HG03442 (cell line): Measurements from ENCODE around the gene PLEKHG5.
A peak's percentile ranks its signal among the peaks of the same experiment; 100 is the strongest.
"Not testable (repeated sequence)": the region's sequence is repeated elsewhere in the genome, so short reads cannot be mapped to it uniquely, and the experiment has no call there.

Source experiments
- ATAC-seq: cut with Tn5 transposase; IDR thresholded peaks from one replicate; pipeline ENCODE4 v1.9.1; 2021; ENCODE audit warnings: mild to moderate bottlenecking, moderate library complexity; ENCODE audit not compliant: unreplicated experiment

PLEKHG5 gene

DNA sequence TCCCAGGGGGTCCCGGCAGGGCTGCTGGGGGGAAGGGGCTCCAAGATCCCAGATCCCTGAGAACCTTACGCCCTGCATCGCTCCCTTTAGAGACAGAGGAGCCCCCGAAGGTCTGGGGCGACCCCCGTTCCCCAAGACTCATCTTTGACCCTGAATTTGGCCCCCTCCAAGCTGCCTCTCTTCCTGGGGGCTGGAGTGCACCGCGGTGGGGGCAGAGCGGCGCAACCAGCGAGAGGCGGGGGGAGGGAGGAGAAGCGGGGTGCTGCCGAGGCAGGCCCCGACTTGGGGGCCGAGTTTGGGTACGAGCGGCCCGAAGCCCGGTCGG, 5.4 kb upstream of the PLEKHG5 start:
- no peak for ATAC-seq

DNA sequence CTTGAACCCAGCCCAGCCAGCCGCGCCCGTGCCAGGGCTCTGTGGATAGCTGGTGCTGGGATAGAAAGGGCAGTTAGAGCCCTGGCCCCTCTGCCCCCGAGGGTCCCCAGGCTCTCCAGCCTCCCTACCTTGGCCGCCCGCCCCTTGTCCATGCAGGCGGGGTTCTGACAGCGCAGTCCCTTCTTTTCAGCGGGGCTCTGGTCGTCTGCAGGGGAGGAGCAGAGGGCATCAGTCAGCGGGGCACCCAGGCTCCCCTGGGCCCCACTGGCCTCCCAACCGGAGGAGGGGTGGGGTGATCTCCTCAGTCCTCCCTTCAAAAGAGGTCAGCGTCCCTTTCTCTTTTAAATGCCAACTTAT, 4.9 kb upstream of the PLEKHG5 start:
- ATAC-seq = no peak

DNA sequence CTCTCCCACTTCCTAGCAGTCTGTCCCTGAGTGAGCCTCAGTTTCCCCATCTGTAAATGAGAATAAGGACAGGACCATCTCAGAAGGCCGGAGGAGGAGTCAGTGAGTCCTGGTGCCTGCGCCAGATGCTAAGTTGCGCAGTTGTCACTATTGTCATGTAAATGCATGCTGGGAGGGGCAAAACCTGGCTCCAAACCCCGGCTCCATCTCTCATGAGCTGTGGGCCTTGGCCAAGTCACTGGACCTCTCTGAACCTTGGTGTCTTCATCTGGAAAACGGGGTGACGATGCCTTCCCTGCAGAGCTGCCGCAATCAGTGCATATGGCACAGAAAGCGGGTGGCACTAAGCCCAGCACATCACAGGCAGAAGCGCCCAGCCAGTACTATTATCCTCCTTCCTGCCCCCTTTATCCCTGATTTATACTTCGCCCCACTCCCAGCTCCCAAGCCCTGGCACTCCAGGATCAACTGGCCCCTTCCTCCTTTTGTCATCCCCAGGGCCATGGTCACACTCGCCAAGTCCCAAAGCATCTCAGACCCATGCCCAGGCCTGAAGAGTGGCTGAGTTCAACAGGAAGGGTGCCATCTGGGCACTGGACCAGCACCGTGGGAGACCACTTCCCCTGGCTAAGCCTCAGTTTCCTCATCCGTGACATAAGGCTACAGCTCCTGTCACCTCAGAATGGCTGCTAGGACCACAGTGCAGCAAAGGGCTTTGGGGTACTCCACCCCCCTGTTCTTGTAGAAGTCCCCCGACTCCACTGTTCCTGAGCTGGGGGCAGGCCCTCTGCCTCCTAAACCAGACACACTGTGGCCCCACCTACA, 4.3 kb upstream of the PLEKHG5 start:
- no peak for ATAC-seq

DNA sequence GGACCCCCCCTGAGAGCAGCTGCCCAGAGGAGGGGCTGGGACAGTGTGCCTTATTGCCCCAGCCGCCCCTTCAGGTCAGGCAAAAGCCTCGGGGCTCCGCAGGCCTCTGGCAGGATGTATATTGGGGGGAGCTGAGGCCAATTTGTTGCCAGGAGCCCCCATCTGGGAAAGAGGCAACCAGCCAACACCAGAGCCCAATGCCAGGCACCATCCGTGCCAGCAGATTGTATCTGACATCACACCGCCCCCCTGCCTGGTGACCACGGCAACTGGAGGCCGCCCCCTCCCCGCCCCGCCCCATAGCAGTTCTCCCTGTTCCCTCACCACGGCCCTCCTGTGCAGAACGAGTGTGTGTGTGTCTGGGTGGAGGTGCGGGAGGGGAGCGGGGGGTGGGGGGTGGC, 3.6 kb upstream of the PLEKHG5 start:
- no peak for ATAC-seq

DNA sequence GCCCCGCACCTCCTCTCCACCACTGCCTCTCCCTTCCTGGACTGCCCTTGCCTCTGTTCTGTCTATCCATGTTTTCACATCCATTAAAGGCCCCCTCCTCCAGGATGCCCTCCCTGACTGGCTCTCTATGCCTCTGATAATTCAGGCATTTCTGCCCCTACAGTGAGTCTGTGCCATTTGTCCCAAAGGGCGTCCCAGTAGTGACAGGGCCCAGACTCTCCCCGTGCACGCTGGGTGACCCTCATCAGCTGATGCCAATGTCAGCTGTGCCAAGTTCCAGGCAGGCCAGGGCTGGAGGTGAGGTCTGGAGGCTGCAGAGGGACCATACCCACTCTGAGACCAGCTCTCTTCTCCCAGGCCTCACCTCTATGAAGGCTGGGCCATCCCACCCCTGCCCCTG, 3.2 kb upstream of the PLEKHG5 start:
- no peak for ATAC-seq

DNA sequence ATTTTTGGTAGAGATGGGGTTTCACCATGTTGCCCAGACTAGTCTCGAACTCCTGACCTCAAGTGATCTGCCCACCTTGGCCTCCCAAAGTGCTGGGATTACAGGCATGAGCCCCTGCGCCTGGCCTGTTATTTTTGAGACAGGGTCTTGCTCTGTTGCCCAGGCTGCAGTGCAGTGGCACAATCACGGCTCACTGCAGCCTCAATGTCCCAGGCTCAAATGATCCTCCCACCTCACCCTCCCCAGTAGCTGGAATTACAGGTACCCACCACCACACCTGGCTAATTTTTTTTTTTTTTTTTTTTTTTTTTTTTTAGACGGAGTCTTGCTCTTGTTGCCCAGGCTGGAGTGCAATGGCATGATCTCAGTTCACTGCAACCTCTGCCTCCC, 2.4 kb upstream of the PLEKHG5 start:
- ATAC-seq = not testable (repeated sequence)

DNA sequence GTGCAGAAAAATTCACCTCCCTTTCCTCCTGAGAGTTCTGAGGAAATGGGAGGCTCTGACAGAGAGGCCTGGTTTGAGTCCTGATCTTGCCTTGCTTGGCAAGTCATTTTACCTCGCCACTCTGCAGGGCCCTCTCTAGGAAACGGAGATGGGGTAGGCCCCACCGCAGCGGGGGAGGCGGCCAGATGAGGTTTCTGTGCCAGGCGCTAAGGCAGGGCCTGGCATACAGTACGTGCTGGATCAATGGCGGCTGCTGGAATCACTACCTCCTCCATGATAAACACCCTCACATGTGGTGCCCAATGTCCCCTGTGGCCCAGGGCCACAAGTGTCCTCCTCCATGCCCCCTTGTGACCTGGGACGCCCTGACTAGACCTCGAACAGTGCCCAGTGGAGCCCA, 499 bp upstream of the PLEKHG5 start:
- ATAC-seq = no peak

DNA sequence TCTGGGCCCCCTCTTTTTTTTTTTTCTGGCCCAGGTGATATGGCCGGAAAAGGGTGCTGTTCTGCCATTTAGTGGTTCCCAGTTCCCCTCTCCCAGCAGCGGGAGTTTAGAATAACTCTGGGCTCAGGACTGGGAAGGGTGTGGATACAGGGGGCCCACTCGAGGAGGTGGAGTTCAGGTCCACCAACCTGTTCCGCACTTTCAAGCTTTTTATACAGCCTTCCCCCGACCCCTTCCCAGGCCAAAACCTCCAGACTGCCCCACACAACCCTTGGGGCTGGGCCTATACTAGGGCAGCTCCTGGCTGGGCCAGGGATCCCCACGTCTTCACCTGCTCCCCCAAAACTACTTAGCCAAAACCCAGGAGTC, 402 bp downstream of the PLEKHG5 start:
- ATAC-seq = no peak

DNA sequence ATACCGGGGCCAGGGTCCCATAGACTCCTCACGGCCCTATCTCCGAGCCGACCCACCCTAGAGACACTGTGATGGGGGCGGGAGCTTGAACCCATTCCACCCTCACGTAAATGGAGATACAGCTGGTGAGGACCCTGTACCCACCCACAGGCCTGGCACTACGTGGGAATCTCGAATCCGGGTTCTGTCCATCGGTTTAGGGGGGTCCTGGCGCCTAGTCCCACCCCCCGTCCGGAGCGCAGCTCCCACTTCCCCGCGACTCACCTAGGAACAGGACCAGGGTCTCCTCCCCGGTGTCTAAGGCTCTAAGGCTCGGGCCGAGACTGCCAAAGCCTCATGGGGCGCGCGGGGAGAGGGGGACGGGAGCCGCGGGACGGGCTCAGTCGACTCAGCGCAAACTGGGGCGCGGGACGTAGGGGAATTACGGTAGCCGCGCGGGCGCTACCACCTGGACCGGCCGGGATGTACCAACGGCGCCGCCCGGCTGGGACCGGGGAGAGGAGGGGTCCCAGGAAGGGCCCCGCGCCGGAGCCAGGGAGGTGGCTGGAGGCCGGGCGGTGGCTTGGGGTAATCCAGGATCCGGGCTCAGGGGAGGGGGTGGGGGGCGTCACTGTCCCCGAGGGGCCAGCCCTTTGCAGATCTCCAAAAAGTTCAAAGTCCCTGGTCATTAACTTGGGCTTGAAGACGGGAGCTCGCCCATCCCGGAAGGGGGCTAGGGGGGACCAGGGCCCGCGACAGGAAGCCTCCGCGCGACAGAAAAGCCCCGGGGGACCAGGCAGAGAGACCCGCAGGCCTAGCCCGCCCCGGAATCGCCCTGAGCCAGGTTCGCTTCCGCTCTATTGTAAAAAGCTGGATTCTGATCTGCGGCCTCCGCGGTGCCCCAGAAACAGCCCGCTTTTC, 1.0 kb downstream of the PLEKHG5 start:
- ATAC-seq = peak; percentile 44

DNA sequence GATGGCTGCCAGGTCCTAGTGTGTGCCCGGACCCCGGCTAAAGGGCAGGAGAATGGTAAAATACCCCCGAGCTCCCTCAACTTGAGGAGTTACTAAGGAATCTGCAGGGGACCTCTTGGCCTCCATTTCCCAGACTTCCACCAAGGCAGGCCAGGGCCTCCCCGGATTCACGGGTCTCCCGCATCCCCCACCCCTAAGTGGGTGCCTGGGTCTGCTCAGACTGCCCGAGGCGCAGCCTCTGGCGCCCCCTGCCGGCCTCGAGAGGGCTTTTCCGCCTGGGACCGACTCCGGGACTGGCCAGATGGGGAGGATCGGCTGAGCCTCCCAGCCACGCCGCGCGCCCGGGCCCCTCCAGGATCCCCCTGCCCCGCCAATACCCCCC, 1.7 kb downstream of the PLEKHG5 start:
- ATAC-seq = peak; percentile 57

DNA sequence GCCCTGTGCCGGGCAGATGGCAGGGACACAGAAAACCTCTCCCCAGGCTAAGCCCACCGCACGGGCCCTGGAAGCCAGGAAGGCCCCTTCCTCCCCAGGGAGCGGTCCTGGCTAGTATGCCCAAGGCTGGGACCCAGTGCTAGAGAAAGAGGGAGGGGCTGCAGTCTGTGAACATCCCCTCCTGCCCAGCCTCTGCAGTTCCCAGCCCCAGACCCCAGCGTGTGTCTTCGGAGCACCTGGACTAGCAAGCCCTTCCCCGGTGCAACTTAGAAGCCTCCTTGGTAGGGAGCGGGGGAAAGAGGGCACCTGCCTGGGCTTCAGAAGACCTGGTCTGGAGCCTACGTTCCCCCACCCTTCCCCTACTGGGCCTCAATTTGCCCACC, 2.1 kb downstream of the PLEKHG5 start:
- no peak for ATAC-seq

DNA sequence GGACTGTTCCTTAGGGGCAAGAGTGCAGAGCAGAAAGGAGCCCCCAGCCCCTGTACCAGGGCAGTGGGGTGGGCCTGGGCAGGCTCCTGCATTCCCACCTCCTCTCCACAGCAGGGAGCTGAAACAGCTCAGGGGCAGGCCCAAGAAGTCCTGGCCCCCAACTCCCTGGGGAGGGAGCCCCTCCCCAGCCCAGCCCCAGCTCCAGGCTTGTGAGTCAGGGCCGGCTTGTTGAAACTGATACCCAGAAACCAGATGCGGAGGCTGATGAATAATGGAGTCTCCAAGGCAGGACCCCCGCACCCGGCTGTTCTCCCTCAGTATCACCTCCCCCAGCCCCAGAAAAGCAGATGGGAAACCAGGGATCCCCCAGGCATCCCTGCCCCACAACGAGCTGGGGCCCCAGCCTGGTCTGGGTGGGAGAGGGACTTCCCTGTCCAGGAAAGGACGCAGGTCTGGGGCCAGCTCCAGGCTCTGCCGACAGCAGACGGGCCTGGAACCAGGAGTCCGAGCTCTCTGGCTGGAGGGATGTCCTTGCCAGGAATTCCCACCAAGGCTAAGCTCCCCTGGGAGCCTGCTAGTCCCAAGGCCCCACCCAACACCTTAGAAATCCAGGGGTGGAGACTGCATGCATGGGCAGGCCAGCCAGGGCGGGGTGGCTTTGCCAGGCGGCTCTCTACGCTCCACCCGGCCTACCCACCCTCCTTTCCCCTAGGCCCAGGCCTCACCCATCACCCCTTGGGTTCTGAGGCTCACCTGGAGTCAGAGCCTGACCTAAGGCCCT, 2.7 kb downstream of the PLEKHG5 start:
- ATAC-seq = no peak

DNA sequence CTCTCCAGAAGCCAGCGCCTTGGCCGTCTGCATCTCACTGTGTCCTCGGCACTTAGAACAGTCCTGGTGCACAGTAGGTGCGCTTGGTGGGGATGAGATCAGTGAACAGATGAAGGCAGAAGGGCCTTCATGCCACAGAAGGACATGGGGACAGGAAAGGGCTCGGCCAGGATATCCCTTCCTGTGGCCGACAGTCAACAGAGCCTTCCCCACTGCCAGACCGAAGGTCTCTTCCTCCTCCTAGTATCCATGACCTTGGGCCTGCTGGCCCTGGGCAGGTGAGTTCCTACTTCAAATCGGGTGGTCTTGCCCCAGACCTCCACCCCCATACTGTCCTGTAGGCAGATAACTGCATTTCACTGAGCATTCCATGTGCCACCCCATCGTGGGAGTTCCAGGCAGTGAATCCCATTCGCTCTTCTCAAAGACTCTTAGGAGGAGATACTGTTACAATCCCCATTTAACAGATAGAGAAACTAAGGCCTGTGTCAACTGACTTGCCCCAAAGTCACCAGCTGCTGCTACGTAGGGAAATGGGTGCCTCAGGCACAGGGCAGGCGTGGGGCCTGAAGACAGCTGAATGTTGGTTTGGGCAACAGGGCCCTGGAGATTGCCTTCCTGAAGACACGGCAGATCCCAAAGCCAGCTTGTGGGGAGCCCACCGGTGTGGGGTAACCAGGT, 3.5 kb downstream of the PLEKHG5 start:
- no peak for ATAC-seq

DNA sequence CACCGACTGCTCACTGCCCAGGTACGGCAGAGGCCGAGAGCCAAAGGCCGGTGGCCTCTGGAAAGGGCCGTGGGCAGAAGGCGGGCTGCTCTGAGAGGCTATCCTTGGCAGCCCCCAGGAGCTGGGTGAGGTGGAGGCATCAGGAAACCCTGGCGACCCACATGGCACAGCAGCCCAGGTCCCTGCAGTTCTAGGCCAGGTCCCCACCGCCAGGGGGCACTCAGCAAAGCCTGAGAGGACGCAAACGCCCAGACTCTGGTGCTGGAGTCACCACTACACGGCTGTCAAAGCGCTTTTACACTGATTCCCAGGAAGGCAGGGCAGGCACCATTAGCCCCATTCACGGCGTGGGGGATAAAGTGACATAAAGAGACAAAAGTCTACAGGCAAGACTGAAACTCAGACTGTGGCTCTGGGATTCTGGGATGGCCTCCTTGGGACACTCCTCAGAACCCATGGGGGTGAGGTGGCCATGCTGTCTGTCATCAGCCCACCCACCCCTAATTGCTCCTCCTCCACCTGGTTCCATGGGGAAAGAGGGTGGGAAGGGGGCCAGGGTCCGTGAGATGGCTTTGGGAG, 4.9 kb downstream of the PLEKHG5 start:
- ATAC-seq = no peak

DNA sequence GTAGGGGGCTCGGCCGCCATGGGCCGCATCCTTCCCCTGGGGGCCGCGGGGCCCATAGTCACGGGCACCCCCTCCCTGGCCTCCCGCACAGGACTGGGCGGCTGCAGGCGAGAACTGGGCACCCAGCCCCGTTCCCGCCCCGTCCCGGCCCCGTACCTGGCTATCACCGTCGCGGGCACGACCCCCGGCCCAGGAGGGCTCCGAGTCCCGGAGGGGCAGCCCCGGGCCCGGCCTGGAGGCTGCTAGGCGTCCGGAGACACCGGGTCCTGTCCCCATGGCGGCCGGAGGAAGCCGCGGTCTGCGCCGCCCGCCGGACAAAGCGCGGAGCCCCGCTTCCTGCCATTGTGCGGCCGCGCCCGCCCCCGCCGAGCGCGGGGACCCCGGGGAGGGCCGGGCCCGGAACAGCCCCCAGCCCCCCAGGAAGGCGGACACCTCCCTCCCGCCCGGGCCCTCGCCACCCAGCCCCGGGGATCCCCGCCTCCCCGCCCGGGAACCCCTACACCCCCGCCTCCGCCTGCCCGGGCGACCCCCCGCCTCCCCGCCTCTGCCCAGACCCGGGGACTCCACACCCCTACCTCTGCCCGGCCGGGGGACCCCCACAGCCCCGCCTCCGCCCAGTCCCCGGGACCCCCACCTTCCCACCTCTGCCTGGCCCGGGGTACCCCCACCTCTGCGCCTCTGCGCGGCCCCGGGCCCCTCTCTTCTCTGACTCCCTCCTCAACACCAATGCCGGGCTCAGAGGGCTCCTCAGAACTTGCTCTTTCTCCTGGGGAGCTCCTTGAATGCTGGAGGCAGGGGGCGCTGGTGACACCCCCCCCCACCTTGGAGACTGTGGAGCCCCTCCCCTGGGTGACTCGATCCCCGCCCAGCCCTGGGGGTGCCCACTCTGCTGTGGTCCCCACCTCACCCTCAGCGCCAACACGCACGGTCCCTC, 6.0 kb downstream of the PLEKHG5 start:
- ATAC-seq = no peak

DNA sequence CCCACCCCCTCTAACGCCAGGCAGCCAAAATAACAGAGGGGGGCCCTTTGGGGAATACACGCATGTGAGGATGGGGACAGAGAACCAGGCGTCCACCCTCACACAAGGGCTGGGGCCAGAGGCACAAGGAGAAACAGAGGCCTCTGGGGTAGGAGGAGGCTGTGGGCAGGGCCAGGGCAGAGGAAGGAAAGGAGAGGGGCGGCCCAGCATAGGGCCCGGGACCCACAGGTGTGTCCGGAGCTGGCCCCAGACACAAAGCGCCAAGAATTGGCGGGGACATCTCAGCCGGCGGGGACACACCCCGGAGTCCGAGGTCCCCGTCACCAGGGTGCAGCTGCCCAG, 6.7 kb downstream of the PLEKHG5 start:
- ATAC-seq = no peak

DNA sequence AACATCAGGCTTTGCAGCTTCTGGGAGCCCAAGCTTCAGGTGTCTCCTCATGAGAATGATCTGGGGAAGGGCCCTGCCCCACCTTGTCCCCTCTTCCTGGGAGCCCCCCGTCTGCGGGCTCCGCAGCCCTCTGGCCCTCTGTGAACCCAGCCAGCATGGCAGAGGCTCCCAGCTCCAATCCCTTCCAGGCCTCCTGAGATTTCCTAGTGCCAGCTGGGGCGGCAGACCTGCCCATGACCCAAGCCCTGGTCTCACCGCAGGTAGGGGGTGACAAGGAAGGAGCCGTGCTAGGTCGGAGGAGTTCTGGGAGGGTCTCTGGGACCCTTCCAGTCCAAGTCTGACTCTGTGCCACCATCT, 7.7 kb downstream of the PLEKHG5 start:
- no peak for ATAC-seq

DNA sequence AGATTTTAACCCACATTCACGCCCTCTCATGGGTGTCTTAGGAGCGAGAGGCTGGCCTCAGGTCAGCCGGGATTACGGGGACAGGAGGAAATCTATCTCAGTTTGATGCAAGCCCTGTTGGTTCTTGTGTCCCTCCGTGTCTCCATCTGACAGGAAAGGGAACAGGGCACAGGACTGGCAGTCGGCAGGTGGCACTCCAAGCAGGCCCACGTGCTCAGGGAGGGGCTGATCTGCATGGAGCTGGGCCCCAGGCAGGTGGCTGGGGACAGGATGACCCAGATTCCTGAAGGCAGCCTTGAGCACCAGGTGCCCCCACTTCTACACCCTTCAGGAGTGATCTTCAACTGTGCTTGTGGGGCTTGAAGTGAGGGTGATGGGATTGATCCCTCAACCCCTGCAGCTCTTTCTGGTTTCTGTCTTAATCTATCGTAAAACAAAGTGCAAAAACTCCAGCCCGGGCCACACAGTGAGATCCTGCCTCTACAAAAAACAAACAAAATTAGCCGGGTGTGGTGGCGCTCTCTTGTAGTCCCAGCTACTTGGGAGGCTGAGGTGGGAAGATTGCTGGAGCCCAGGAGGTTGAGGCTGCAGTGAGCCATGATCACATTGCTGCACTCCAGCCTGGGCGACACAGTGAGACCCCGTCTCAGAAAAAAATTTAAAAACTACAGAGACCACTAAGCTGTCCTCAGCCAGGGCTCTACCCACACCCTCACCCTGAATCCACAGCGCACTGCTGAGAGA, 8.3 kb downstream of the PLEKHG5 start:
- no peak for ATAC-seq

DNA sequence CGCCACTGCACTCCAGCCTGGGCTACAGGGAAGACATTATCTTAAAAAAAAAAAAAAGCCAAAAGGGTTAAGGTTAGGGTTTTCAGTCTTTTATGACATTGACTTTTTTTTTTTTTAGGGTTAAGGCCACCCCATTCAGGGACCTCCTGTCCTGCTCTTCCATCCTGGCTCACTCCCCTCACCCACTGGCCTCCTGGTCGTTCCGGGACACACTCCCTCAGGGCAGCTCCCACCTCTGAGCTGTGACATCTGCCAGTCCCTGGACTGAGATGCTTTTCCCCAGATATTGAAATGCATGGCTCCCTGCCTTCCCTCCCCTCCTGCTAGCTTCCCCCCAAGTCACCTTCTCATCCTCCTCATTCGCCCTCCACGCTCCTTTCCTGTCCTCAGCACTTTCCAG, 9.6 kb downstream of the PLEKHG5 start:
- no peak for ATAC-seq
